HG02610 (cell line): ENCODE results near the gene EEF1G.
"Not testable (repeated sequence)": the region's sequence is repeated elsewhere in the genome, so short reads cannot be mapped to it uniquely, and the experiment has no call there.

Source experiments
- ATAC-seq: cut with Tn5 transposase; IDR thresholded peaks from one replicate; pipeline ENCODE4 v1.9.1; 2021; ENCODE audit warnings: mild to moderate bottlenecking, moderate library complexity; ENCODE audit not compliant: unreplicated experiment

EEF1G gene

DNA sequence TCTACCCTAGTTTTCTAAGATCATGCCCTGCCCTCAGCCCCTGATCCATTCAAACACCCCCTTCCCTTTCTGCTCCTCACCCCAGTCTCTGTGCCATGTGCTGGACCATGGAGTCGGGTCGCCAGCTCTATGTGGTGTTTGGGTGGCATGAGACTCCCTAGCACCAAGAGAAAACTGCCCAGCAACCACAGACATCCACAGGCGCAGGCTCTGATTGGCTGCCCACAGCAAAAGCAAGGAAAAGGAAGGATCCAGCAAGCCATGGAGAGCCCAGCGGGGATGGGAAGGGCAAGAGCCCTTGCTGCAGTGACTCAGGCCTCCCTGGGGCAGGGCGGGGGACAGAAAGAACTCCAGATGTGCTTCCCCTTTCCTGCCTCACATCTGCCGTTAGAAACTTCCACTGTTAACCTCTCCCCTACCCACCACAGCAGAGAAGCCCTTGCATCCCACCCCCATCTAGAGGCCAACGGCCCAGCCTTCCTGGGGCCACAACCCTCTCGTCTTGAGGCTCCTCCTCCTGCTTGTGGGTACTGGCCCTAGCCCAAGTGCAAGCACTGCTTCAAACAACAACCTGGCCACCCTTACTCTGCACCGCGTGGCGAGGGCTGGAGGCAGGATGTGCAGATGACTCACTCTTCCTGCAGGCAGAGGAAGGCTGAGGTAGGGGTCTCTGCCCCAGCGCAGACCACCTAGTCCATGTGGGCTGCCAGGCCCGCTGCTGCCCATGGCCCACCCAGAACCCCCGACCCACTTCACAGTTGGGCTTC, 17.4 kb downstream of the EEF1G start:
- peak; percentile 30 for ATAC-seq

DNA sequence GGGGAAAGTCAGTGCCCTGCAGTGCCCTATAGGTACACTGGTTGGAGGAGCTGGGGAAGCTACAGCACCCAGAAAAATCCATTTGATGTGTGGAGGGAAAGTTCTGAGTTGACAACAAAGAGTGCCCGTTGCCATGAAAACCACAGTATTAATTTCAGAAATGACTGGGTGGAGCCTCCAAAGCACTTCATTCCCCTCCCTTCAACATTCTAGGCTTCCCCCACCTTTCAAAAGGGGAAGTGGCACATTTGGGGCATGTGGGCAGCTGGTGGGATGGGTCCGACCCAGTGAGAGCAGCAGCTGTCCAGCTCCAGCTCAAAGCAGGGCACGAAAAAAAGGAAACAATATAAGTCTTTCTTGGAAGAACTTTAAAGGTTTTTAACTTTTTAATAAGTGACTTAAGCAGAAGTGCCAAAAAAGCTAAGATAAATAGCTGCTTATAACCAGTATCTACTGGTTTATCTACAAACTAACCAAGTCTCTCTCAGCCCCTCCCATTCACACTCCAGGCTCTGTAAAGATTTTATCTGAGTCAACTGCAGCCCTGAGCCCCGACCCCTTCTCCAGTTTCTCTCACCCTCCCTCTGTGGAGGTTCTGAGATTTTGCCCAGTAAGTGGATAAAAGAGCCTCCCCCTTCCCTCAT, 18.1 kb downstream of the EEF1G start:
- peak; percentile 28 for ATAC-seq

DNA sequence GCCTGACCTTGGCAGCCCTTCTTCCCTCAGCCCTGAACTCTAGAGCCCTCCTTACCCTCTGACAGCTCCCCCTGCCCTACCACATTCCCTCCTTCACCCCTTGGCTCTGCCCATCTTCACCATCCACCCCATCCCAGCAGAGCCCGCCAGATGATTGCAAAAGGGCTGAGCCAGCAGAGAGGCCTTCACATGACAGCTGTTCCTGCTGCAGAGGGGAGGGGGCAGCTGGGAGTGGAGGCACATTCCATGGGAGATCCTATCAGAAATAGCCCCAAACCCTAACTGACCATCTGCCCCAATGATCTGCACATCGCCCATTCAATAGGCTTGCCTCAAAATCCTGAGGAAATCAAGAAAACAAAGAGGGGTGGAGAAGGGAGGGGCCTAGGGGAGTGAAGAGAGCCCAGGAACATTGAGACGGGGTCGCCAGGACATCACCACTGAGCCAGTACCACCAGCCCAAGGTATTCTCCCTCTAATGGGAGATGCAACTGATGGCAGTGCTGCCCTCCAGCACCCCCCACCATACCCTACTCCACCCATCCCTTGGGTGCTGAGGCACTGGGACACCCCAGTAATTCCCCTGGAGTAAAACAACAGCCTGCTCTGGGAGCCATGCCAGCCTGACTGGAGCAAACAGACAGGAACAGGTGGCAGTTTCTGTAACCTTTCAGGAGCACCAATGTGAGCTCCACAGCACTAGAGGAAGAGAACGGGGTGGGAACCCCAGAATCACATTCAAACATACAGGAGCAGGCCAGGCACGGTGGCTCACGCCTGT, 19.1 kb downstream of the EEF1G start:
- ATAC-seq = no peak

DNA sequence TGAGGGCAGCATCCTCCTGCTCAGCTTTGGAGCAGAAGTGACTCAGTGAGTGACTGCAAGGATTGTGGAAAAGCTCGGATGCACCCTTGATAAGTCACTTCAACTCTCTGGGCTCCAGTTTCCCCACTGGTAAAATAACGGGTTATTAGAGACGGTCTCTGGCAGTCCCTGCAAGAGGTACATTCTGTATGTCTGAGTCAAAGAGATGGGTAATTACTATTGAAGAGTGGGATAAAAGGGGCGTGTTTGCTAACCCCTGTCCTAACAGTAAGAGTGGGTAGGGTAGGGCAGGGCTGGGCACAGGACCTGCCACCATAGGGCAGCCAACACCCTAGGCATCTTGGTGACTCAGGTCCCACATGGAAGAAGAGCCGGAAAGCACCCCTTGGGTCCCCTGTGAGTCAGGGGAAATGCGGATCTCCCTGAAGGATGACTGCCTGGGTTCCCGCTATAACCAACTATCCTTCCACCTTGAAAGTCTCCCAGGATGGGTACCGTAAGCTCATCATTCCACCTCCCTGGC, 19.8 kb downstream of the EEF1G start:
- ATAC-seq = no peak

DNA sequence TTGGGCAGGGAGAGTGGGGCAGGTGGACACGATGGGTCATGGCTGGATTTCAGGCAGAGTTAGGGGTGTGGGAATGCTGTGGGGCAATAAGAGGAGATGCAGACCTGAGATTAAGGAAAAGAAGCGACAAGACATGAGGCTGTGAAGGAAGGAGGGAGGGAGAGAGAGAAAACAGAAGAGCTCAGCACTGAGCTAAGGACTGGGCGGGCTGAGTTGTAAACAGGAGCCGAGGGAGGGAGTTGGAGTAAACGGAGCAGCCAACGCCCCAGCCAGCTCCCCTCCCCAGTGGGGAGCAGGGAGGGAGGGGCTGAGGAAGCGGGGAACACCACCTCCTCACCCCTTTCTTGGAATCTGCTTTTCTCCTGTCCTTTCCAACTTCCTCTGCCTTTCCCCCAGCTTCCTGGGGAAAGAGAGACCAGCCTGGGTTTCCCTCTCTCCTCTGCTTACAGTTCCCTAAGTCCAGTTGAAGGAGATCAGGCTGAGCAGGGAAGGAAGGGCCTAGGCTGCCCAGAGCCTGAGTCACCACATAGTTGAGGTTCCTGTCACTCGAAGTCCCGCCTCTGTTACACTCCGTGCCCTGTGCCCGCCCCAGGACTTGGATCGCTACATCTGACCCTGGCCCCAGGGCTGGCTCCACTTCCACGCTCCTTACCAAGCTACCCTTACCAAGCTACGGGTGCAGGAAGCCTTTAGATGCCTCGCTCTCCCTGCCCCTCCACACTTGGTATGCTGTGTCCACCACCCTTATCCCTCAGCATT, 20.4 kb downstream of the EEF1G start:
- no peak for ATAC-seq

DNA sequence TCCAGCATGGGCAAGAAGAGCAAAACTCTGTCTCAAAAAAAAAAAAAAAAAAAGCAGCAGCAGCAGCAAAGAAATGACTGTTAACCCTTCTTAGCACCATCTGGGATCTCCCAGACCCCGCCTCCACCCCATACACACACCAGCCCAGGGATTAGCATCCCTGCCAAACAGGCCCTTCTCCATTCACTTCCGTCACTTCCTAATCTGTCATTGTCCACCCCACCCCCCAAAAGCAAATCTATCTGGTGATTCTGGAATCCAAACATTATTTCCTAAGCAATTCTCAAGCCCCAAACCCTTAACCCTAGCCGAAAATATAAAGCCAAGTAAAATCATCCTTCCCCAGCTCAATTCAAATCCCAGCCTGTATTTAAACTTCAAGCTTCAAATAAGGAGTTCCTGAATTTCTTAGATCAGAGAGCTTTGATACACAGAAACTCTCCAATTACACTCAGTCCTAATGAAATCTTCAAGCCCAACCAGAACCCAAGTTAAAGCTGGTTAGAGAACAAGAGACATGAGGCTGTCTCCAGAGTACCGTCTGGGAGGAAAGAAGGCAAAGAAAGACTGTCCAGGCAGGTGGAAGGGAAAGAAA, 21.1 kb downstream of the EEF1G start:
- ATAC-seq = no peak

DNA sequence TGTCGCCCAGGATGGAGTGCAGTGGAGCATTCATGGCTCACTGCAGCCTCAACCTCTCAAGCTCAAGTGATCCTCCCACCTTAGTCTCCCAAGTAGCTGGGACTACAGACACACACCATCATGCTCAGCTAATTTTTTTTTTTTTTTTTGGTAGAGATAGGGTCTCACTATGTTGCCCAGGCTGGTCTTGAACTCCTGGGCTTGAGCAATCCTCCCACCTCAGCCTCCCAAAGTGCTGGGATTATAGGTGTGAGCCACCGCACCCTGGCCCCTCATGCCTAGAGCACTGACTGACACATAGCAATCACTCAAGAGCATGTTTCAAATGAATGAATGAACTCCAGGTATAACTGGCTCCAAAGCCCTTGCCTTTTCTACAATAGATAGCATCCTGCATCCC, 23.2 kb downstream of the EEF1G start:
- not testable (repeated sequence) for ATAC-seq

DNA sequence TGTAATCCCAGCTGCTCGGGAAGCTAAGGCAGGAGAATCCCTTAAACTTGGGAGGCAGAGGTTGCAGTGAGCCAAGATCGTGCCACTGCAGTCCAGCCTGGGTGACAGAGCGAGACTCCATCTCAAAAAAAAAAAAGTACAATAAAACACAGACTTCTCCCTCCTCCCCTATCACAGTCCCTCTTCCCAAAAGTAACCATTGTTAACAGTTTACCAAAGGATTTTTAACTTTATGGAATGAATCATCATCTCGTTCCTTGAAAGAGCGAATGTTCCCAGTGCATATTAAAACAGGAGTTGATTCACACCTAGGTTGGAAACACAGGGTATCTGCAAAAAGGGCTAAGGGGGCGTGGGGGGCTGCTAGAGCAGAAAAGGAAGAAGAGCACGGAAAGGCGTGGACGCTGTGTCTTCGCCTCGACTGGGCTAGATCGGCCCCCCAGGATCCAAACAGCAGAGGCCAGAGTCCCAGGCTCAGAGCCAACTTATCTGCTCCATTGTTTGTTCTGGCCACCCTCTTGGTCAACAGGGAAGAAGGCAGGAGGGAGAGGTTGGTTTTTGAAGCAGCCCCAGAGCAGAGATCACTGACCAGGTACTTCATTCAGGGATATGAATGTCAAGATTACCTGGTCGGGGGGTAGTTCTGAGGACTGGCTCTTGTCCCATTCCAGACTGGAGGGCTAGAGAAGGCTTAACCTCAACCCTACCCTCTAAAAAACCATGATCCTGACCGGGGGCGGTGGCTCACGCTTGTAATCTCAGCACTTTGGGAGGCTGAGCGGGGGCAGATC, 25.0 kb downstream of the EEF1G start:
- no peak for ATAC-seq

DNA sequence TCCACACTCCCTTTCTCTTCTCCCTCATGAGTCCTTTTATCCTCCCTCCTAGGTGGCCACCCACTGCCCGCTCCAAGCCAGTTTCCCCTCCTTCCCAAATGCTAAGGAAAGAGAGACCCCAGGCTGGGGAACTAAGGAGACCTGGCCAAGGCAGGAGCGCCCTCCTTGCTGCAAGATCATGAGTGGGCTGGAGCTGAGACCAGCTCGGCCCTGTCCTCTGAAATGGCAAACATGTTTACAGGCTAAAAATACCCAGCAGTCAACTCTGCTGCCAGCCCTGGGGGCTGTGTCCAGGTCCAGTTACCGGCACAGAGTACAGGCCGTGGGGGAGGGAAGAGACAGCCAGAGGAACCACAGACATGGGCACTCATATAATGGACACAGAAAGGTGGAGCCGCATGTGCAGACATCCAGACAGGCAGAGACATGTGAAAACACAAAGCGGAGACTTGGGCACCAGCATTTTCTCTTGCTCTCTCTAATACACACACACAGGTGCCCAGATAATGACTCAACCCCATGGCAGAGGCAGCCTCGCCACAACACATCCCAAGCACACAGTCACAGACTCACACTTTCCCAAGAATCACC, 25.9 kb downstream of the EEF1G start:
- ATAC-seq = no peak

DNA sequence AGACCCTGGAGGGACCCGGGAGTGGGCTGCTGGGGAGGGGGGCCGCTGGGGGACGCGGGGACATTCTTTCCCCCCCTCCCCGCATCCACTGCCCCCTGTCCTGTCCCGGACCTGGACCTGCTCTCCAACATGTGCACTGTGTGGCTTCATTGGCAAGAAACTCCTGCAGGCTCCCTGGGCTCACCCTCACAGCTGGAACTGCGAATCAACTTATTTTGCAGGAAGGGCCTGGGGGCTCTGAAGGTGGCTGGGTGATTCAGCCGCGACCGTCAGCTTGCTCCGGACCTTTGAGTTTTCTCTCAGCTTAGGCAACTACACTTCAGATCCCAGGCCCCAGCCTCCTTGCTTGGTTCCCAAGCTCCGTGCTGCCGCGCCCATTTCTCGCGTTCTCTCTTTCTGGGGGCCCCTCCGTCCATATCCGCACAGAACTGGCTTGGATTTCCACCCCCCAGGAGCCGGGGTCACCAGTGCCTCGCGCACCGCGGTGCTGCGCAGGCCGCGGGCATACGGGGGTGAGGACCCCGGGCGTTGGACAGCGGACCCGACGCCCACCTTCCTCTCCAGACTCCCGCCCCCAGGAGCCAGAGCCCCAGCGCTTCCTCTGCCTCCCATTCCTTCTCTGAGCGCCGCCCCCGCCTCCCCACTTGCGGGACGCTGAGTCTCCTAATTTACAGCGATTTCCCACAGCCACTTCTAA, 26.6 kb downstream of the EEF1G start:
- ATAC-seq = no peak

DNA sequence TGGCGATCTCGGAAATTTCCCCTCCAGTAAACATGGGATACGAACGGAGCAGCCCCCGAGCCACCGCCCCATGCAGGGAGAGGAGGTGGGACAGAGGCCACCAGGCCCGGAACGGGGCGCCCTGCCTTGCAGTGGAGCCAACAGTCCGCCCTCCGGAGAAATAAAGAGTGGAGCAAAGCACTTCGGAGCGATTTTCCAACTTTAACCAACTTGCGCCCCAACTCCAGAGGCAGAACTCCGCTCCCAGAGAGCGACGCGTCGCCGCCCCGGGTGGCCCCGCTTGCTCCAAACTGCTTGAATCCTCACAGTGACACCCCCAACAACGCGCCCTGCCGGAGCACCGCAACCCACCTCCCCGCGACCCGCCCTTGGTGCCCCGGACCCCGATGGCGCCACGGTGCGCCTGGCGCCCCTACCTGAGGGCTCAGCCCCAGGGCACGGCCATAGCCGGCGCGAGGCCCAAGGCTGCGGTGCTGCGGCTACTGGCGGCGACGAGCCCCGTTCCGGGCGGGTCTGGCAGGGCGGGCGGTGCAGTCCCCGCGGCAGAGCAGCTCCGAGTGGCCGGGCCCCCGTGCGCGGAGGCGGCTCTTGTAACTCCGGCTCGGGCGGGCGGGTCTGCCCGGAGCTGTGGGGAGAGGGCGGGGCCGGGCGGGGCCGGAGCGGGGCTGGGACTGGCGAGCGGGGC, 27.3 kb downstream of the EEF1G start, which contains the start of gene AHNAK:
AHNAK (minus strand) TSS at position 563 of the 685 bp plus-strand sequence. CDS start 10,708 bp downstream, outside the sequence.
- no peak for ATAC-seq

DNA sequence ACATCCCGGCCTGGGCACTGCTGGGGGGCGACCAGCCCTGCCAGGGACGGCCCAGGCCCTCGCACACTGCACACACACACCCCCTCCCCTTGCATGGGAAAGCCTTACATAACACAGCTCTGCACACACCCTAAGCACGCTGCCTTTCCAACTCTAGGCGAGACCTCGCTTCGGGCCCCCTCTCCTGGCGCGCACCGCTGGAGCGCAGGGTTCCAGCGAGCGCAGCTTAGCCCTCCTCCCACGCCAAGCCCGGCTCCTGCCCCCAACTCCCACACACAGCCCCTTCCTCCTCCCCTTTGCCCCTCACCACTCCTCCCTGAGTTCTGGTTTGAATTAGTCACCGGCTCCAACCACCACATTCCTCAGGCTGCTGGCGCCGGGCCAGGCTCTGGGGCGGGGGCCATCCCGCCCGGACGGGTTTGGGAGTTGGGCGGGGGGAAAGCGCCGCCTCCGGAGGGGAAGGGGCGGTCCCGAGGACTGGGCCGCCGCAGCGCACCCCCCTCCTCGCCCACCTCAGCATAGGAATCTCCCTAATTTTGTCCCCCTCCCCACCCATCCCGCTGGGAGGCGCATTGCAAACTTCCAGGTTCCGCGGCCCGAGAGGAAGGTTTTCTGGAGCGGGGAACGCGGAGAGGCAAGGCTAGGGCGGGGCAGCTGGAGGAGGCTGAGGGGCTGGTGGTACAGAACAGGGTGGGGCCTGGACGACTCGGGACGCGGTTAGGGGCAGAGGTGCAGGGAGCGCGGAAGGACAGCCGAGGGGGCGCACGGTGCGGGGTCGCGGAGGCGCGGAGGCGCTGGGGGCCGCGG, 28.1 kb downstream of the EEF1G start:
- no peak for ATAC-seq

DNA sequence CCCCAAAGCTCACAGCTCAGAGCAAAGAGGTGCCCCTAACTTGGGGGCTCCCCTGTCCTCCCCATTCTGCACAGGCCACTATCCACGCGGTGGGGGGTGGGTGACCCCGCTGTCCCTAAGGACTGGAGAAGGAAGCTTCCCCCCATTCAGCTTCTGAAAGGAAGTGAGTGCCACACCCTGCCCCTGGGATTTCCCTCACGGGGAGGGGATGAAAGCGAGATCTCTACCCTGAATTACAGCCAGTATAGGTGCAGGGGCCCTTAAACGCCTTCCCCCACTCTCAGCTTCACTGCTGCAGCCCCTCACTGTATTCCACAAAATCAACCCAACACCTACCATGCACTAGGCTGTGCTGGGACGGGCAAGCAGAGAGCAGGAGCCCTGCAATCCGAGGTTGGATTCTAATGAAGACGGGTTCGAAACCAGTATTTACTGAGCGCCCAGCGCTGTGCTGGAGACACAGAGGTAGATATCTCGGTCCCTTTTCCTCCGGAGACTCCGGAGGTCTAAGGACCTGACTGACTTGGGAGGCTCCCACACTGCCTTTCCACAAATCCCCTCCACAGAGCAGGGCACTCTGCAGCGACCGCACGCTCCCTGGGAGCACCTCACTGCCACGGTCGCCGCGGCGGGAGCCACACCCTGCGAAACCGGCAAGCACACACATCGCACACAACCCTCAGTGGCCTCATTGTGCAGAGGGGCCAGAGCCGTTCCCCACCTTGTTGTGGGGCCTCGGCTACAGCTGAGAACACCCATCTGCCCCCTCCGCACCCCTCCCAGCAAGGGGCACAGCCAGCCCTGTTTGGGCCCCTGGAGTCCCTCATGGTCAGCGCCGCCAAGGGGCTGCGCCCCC, 28.9 kb downstream of the EEF1G start:
- ATAC-seq = no peak

DNA sequence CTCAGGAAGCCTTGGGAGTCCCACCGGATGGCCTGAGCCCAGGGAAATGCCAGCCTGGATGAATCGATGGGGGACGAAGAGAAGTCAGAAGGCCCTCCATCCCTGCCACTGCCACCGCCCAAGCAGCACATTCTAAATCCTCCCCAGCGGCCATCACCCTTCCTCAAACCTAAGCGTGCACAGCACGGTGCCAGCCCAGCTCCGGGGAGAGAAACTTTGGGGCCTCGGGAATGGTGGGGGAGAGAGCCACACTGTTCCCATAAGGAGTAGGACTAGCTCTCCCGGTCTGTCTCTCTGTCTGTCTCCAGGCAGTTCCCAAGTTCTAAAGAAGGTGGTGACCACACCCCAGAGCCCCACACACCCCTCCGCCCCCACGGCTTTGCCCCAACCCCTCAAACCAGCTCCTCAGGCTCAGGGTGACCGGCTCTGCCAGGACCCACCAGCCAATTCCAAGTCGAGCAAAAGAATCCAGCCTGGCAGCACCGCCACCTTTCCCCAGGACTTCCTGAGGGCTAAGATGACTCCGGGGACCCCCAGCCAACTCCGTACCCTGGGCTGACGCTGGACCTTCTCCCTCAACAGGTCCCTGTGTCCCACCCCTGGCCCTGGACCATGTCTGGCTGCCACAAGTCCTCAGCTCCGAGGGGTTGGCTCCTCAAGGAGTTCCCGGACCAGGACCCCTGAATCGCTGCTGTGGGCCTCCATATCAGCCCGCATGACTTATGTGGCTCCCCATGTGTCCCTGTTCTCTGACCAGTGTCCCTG, 29.8 kb downstream of the EEF1G start:
- no peak for ATAC-seq

DNA sequence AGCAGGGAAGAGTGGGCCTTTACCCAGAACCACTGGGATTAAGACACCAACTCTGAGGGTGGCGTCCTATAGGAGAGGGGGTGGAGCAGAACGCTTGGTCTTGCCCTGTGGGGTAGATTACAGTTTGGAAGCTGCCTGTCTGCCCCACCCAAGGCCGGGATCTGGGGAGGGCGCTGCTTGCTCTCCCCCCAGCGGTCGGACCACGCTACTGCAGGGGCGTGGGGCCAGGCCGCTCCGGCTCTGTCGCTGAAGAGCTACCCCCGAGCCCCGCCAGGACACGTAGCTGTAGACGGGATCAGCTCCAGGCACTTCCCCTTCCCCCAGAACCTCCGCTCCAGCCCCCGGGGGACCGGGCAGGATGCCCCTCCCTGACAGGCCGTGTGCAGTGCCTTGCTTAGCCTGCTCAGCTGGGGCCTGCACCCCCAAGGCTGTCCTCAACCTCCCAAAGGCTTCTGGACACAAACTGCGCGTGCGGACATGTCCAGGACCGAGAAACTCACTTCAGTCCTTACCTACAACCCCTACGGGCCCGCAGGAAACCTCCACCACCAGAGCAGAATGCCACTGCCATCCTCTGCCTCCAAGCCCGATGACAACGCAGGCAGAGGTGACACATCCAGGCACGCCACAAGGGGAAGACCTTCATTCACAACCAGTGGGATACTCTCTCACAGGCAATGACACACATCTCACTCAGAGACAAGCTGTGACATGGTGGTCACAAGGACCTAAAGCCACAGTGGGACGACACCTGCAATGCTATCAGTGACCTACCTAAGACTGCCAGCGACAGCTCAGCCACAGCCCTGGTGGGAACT, 30.7 kb downstream of the EEF1G start:
- peak; percentile 26 for ATAC-seq
